T-helper 1 cell (primary cell): ENCODE results near the gene BRSK2.
"Not testable (repeated sequence)": the region's sequence is repeated elsewhere in the genome, so short reads cannot be mapped to it uniquely, and the experiment has no call there.

Source experiments
- DNase-seq, 5 donors: peaks; one replicate each; pipeline ENCODE4 v3.0.0-alpha.2; 2012 to 2020

The BRSK2 gene

DNA sequence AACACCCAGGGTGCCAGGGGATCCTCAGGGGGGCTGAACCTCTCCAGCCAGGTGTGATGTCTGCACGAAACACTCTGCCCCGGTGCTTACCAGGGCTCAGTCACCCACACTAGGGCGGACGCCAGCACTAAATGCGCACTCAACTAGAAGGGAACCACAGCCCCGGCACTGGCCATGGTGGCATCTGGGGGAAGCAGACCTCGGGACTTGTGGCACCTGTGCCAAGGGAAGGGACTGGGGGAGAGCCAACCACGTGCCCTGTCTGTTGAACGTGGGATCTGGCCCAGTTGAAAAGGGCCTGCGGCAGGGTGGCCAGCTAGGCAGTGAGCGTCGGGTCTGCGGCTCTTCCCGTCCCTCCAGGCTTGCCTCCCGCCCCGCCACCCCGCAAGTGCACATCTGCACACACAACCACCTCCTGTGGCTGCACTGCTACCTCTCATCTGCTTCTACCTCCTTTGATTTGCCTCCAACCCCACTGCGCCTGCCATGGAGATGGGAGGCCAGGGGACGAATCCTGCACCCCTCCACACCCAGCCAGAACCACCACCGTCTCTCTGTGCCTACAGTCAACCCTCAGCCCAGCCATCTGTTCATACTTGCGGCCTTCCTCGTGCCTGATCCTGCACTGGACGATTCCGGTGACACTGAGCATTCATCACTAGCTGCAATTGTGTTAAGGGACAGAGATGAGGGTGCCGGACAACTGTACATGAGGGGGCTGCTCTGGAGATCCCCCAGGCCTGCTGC, 111.9 kb downstream of the BRSK2 start:
- no peak for DNase-seq

DNA sequence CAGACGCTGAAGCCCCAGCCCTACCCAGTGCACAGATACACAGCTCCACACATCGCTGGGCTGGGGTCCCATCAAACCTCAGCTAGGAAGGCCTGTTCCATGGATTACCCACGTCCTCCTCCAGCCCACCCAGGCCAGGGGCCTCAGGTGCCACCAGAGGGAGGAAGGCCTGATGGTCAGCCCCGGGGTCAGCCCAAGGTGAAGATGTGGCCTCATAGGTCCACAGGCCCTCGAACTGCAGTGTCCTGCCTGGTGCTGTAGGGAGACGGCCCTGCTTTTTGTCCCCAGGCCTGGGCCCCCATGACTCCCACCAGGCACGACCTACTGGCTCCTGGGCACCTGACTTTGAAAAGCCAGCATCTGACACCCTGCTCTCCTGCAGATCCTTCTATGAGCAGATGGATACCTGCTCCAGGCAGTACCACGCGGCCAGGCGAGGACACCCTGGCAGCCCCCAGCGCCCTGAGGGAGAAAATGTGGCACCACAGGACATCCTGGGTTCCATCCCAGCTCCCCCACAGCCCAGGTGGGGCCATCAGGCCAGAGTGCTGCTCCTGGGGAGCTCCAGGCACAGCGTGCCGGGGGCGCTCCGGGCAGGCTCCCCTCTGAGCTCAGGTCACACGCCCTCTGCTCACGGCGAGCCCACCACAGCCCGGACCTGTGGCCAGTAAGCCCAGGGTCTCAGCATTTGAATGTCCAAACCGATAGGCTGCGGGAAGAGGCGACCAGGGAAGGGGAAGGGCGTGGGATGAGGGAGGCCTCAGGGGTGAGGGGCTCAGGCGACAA, 112.6 kb downstream of the BRSK2 start:
- DNase-seq = no peak

DNA sequence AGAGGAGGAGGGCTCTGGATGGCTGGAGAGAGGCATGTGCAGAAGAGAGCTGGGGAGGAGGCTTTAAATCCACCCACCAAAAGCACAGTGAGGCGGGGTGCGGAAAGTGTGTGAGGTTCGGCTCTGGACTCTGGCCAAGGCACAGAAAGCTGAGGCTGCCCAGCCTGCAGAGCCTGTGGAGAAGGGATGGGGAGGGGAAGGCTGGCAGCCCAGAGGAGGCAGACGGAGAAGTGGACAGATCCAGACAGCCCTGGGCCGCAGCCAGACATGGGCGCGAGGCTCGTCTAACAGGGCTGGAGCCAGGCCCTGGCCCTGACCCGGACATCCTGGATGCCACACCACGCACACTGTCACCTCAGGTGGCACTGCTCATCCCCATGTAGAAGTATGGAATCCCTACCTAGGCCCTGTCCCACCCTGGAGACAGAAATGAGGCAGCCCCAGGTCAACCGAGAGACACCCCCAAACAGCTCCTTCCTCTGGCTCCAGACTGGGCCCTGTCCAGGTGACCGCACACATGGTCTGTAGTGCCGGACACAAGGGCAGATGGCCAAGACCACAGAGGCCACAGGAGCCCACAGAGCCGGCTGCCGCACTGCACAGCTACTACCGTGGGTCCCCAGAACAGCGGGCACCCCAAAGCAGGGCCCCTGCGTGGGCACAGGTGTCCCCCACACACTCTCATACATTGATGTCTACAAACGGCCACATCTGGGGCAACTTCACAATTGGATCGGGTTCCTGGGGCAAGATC, 113.4 kb downstream of the BRSK2 start:
- no peak for DNase-seq

DNA sequence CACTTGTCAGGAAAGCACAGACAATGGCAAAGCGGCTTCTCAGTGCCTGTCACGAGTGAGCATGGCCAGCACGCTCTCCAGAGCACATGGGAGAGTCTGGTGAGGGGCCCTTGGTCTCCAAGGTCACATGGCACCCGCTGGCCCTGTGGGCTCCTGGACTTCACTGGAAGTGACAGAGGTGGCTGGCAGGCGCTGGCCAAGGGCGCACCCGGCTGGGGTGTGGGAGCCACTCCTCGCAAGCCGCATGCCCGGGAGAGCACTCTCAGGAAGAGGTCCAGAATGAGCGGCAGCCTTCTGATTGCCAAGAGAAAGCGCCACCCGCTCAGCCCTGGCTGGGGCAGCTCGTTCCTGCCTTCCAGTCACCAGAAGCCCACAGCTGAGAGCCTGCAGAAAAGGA, 114.0 kb downstream of the BRSK2 start:
- no peak for DNase-seq

DNA sequence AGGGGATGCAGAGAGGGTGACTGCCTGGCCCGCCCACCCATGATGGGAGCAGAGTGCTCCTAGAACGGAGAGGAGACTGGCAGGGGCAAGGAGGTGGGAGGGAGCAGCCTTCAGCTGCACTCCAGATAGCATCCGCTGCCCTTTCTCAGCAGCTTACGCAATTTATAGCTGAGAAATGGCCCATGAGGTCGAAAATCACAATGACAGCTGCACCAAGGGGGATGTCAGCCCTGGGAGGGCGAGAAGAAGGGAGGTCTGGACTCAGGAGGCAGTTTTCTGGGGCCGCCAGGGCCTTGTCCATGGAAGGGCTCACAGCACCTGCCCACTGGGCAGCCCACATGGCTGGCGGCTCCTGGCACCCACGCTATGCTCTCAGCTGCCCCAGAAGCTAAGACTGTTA, 114.4 kb downstream of the BRSK2 start:
- no peak for DNase-seq

DNA sequence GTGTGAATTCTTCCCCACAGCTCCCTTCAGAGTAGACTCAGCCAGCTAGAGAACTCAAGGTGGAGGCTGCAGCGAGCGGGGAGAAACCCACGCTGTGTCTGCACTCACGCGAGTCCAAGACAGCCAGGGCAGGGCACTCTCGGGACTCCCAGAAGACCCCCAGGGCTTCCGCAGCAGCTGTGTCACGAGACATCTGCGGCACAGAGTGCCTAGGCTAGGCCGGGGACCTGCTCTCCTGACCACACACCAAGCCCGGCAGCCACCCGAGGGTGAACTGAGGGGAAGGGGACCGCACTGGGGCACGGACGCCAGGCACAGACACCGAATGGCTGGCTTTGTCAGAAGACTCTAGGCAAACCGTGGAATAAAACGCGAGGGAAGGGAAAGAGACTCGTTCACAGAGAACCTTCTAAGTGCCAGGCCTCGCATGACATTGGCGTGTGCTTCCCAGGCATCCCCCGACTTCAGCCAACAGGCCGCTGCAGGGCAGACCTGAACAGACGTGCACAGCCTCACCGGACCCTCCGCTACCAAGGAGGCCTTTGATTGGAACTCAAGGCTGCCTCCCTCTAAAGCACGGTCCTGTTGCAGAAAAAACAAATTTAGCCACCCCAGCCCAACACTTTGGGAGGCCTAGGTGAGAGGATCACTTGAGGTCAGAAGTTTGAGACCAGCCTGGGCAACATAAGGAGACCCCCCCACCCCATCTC, 115.0 kb downstream of the BRSK2 start:
- DNase-seq = no peak

DNA sequence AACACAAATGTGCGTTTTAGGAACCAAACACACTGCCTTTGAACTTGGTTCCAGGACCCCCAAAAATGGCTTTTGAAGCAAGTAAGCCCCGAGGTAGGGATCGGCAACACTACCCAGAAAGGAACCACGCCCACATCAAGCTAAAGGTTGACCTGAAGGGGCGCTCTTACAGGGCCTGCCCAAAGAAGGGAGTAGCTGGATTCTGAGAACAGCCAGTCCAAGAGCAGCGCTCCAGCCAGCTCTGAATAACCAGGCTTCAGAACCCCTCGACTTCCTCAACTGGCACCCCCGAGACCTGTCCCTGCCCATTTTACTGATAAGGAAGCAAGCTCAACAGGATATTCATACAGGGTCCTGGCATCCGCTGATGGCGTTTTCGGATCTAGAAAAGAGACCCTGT, 115.7 kb downstream of the BRSK2 start:
- no peak for DNase-seq

DNA sequence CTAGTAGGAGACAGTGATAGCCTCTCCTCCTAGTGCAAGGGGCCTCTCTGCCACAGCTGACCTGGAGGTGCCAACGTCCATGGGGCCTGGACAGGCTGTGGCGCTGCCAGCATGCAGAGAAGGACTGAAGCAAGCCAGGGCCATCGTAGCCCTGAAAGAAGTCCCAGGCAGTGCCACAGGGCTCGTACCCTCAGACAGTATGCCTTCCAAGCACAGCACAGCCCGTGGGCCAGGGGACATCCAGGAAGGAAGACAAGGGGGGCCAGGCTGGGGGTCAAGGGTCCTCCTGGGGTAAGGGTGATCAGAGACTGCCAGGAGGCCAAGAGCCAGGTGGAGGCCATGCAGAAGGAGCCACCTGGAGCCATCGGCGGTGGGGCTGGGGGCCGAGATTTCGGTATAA, 117.2 kb downstream of the BRSK2 start:
- no peak for DNase-seq

DNA sequence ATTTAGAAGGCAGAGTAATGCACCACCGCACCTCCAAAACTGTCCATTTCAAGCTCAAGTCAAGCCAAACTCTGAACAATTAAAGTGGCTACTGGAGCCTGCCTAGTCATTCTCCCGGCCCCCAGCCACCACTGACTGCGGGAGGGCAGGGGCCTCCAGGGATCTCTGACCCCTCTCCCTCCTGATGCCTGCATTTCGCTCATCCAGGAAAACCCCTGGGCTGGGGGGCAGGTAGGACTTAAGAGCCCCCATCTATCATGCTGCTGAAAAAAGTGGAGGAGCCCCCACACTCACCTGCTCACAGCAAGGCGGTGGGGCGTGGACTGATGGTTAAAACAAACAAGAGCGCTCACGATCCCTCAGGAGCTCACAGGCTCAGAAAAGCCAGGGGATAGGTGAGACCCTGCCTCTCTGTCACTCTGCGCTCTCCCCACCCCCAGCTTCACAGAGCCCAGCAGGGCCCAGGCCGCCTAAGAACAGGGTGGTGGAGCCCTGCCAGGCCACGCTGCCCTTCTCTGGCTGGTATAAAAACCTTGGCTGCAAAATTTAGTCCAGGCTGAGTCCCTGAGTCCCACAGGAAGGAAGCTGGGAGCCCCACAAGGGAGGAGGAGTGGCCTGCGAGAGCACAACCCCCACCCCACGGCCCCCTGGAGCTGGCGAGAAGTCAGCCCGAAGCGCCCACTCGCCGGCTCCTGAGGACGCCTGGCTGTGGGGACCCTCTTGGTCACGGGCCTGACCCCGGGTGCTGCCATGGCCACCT, 117.8 kb downstream of the BRSK2 start:
- DNase-seq = no peak

DNA sequence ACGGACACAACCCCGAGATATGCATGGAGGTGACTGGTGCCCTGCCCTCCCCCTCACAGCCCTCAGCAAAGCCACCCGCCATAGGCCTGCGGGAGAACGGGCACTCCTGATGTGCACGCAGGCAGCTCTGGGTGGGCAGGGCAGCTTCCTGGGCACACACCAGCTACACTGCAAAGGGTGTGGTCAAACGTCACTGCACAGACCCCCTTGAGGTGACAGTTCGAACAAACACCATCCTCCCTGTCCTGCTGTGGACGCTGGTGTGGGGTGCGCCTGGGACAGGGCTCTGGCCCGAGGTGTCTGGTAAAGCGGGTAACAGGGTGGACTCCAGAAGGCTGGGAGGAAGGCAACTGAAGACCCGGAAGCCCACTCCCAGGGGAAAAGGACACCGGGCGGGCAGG, 118.8 kb downstream of the BRSK2 start:
- no peak for DNase-seq

DNA sequence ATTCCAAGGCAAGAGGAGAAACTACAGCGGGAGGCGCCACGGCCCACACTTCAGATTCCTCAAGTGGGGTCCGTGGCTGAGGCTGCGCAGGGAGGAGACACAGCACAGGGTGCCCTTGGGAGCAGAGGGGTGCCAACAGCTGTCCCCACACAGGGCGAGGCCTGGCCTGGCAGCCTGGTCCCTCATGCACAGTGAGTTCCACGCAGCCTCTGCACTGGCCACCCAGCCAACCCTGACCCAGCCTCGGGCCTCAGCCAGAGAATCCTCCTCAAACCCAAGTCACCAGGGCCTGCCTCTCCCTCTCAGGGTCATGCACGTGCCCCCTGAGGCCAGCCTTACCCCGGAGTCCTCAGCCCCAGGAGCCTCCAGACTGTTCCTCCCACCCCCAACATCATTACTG, 119.3 kb downstream of the BRSK2 start:
- DNase-seq = no peak

DNA sequence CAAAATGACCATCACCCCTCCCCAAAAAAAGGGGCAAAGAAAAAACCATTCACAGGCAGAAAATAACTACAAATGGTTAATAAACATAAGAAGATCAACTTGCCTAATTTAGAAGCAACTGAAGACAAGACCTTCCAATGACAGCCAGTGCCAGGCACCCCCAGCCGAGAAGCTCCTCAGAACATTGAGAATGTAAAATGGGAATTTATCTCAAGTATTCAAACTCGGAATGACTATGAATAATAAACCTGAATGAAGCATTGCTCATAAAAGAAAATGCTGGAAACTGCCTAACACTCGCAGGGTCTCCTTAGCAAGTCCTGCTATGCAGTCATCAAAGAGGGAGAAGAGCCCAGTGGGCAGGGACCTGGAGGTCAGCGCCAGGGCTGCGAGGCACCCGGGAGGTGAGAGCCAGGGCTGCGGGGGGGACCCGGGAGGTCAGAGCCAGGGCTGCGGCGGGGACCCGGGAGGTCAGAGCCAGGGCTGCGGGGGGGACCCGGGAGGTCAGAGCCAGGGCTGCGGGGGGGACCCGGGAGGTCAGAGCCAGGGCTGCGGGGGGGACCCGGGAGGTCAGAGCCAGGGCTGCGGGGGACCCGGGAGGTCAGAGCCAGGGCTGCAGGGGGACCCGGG, 120.0 kb downstream of the BRSK2 start:
- DNase-seq = no peak

DNA sequence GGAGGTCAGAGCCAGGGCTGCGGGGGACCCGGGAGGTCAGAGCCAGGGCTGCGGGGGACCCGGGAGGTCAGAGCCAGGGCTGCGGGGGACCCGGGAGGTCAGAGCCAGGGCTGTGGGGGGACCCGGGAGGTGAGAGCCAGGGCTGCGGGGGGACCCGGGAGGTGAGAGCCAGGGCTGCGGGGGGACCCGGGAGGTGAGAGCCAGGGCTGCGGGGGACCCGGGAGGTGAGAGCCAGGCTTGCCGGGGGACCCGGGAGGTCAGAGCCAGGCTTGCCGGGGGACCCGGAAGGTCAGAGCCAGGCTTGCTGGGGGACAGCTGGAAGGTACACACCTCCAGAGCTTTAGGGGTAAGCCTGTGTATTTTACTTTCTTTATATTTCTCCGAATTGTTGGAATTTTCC, 120.6 kb downstream of the BRSK2 start:
- not testable (repeated sequence) for DNase-seq

DNA sequence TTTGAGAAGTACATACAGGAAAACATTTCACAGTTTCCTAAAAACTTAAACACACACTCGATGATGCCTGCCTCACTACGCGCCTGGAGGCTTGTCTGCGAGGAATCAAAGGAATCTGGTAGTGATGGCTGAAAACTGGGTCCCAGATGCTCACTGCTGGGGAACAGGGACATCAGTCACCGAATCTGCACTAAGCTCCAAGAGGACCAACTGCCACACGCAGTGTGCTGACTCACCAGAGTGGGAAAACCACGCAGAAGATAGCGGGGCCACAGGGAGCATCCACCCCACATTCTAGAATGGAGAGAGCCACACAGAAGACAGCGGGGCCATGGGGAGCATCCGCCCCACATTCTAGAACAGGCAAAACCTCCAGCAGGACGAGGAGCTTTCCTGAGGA, 121.2 kb downstream of the BRSK2 start:
- no peak for DNase-seq

DNA sequence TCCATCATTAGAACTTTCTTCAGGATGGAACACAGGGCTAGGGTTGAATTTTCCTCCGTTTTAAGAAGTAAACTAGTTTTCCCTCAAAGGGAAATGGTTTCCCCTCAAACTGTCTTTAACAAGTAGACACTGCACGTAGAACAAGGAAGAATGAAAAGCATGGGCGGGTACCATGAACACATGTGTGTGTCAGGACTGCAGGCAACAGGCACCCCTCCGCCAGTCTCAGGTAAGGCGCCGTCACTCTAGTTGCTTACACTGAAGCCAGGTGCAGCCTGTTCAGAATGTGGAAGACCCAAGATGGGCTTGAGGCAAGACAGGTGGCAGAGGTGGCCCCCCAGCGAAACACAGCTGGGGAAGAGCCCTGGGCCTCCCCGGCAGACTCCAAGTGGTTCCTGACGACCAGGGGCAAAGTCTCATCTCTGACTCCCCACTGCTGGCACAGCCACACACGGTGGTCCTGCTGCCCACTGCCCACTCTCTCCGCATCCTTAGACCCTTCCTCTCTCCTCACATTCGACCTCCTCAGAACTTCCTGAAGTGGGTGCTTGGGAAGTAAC, 122.3 kb downstream of the BRSK2 start:
- no peak for DNase-seq
